IMR-90 (cell line): ENCODE data around the gene CELSR2. TPM values are rescaled to one million over a fixed set of nuclear protein-coding genes. Genes with fewer than 3 reads are reported as not detected.
A peak's percentile ranks its signal among the peaks of the same experiment; 100 is the strongest.

Experiments used
- ATAC-seq: fragments of 200-7000 bp; cut with Tn5 transposase; 2 replicates; pipeline ENCODE4 v1.9.1; 2020; ENCODE audit warnings: low read depth, mild to moderate bottlenecking, moderate library complexity
- BruUV-seq: library from RNA; stranded (reverse); fragments of 400-500 nt; replicated peaks from 2 replicates; lab custom pipeline; 2021; lab: Mats Ljungman, UMichigan
- CTCF ChIA-PET: fragments of 300-600 bp; formaldehyde crosslinking; extraction: SDS; loops from one replicate; lab custom pipeline; 2021; ENCODE audit warnings: antibody characterized with exemption; lab: Yijun Ruan, JAX
- POLR2A ChIA-PET: fragments of 300-600 bp; sonication (Branson Sonifier 250); formaldehyde crosslinking; loops from one replicate; lab custom pipeline; 2022; ENCODE audit warnings: antibody characterized with exemption; ENCODE audit not compliant: unreplicated experiment; lab: Charles Lee
- DNase-seq: peaks from one replicate; pipeline ENCODE4 v3.0.0; 2013
- H2AFZ ChIP-seq: replicated peaks from 2 replicates; pipeline ENCODE3; 2013; ENCODE audit warnings: low read length, mild to moderate bottlenecking; ENCODE audit not compliant: poor library complexity
- H2AK5ac ChIP-seq: 2 replicates; pipeline ENCODE4 v1.6.1; 2013; ENCODE audit warnings: low read depth, low read length, inconsistent platforms
- H2AK9ac ChIP-seq: replicated peaks from 2 replicates; pipeline ENCODE3; 2013; ENCODE audit warnings: mild to moderate bottlenecking, low read depth, low read length, moderate library complexity; ENCODE audit not compliant: poor library complexity
- H2BK120ac ChIP-seq: 2 replicates; pipeline ENCODE4 v1.6.1; 2013; ENCODE audit warnings: low read depth, low read length, inconsistent platforms
- H2BK15ac ChIP-seq: 3 replicates; pipeline ENCODE4 v1.6.1; 2013; ENCODE audit warnings: low read depth, low read length, inconsistent platforms
- H2BK20ac ChIP-seq: 2 replicates; pipeline ENCODE4 v1.6.1; 2013; ENCODE audit warnings: low read depth, mild to moderate bottlenecking, inconsistent platforms, low read length, moderate library complexity
- H2BK5ac ChIP-seq: 2 replicates; pipeline ENCODE4 v1.6.1; 2013; ENCODE audit warnings: mild to moderate bottlenecking, low read depth, low read length, inconsistent platforms; ENCODE audit not compliant: poor library complexity, severe bottlenecking
- H3K14ac ChIP-seq: replicated peaks from 2 replicates; pipeline ENCODE4 v1.6.1; 2013; ENCODE audit warnings: low read depth, low read length, inconsistent platforms
- H3K18ac ChIP-seq: 2 replicates; pipeline ENCODE4 v1.6.1; 2013; ENCODE audit warnings: low read depth, low read length, control low read depth
- H3K23ac ChIP-seq: 2 replicates; pipeline ENCODE4 v1.6.1; 2013; ENCODE audit warnings: low read depth, low read length, inconsistent platforms
- H3K27ac ChIP-seq: 2 replicates; pipeline ENCODE4 v1.5.1; 2013; ENCODE audit warnings: mild to moderate bottlenecking, control low read depth, low read length; ENCODE audit not compliant: insufficient read depth
- H3K27me3 ChIP-seq: 2 replicates; pipeline ENCODE4 v1.6.1; 2013; ENCODE audit warnings: low read length; ENCODE audit not compliant: control insufficient read depth, insufficient read depth
- H3K36me3 ChIP-seq: 2 replicates; pipeline ENCODE4 v1.6.1; 2013; ENCODE audit warnings: low read length, mixed read lengths; ENCODE audit not compliant: control insufficient read depth, insufficient read depth
- H3K4ac ChIP-seq: 2 replicates; pipeline ENCODE4 v1.6.1; 2013; ENCODE audit warnings: low read depth, low read length, inconsistent platforms
- H3K4me1 ChIP-seq: 2 replicates; pipeline ENCODE4 v1.6.1; 2013; ENCODE audit warnings: low read length, mixed read lengths; ENCODE audit not compliant: control insufficient read depth, insufficient read depth
- H3K4me2 ChIP-seq: 2 replicates; pipeline ENCODE4 v1.6.1; 2013; ENCODE audit warnings: low read depth, mild to moderate bottlenecking, control low read depth, low read length, moderate library complexity
- H3K4me3 ChIP-seq: 2 replicates; pipeline ENCODE4 v1.5.1; 2013; ENCODE audit warnings: low read depth, mild to moderate bottlenecking, control low read depth, low read length, moderate library complexity; ENCODE audit not compliant: insufficient read depth
- H3K56ac ChIP-seq: 2 replicates; pipeline ENCODE4 v1.6.1; 2013; ENCODE audit warnings: low read length, inconsistent platforms; ENCODE audit not compliant: insufficient read depth; ENCODE audit errors: extremely low read depth
- H3K79me1 ChIP-seq, 2 experiments: 2 replicates each; pipeline ENCODE4 v1.6.1; 2013; ENCODE audit warnings: low read length in 2 of 2, inconsistent platforms in 1 of 2, low read depth in 1 of 2
- H3K9ac ChIP-seq: 2 replicates; pipeline ENCODE4 v1.6.1; 2013; ENCODE audit warnings: low read depth, low read length, control low read depth
- H3K9me1 ChIP-seq: 2 replicates; pipeline ENCODE4 v1.6.1; 2013; ENCODE audit warnings: low read length, inconsistent platforms; ENCODE audit not compliant: insufficient read depth
- H3K9me3 ChIP-seq: 2 replicates; pipeline ENCODE4 v1.6.1; 2013; ENCODE audit warnings: low read length; ENCODE audit not compliant: control insufficient read depth, insufficient read depth
- H4K20me1 ChIP-seq: 2 replicates; pipeline ENCODE4 v1.6.1; 2013; ENCODE audit warnings: low read length, inconsistent platforms; ENCODE audit not compliant: insufficient read depth
- H4K5ac ChIP-seq: 2 replicates; pipeline ENCODE4 v1.6.1; 2013; ENCODE audit warnings: mild to moderate bottlenecking, low read depth, low read length, control low read depth
- H4K8ac ChIP-seq, 2 experiments: 2 replicates each; pipeline ENCODE4 v1.6.1; 2013; ENCODE audit warnings: low read depth in 2 of 2, low read length in 2 of 2, control low read depth in 1 of 2, inconsistent platforms in 1 of 2
- H4K91ac ChIP-seq: 2 replicates; pipeline ENCODE4 v1.6.1; 2013; ENCODE audit warnings: low read depth, low read length, inconsistent platforms; ENCODE audit not compliant: insufficient read depth
- BHLHE40 ChIP-seq: fragments of 150-350 bp; IDR thresholded peaks from 2 replicates; pipeline ENCODE4 v1.6.1; 2016; ENCODE audit warnings: mild to moderate bottlenecking, low read depth, low read length
- CHD1 ChIP-seq: IDR thresholded peaks from 2 replicates; pipeline ENCODE4 v1.6.1; 2012; ENCODE audit warnings: low read depth, low read length, improper control_type of control experiment
- MAFK ChIP-seq: IDR thresholded peaks from 2 replicates; pipeline ENCODE4 v1.6.1; 2012; ENCODE audit warnings: low read depth, low read length, improper control_type of control experiment
- MAZ ChIP-seq: IDR thresholded peaks from 2 replicates; pipeline ENCODE4 v1.6.1; 2012; ENCODE audit warnings: low read depth, mild to moderate bottlenecking, low read length, improper control_type of control experiment, moderate library complexity, borderline replicate concordance
- MXI1 ChIP-seq: IDR thresholded peaks from 2 replicates; pipeline ENCODE4 v1.6.1; 2012; ENCODE audit warnings: low read depth, mild to moderate bottlenecking, low read length, moderate library complexity, borderline replicate concordance
- POLR2A ChIP-seq: IDR thresholded peaks from 2 replicates; pipeline ENCODE4 v1.6.1; 2012; ENCODE audit warnings: mild to moderate bottlenecking, low read depth, low read length
- RFX5 ChIP-seq: IDR thresholded peaks from 2 replicates; pipeline ENCODE4 v1.8.0; 2012; ENCODE audit warnings: low read depth, mild to moderate bottlenecking, low read length, moderate library complexity
- SMC3 ChIP-seq: fragments of 150-350 bp; IDR thresholded peaks from 2 replicates; pipeline ENCODE4 v1.6.1; 2016; ENCODE audit warnings: low read depth, mild to moderate bottlenecking, antibody characterized with exemption, low read length, moderate library complexity
- WGBS, 2 experiments: methylation state at CpG; one replicate each; pipeline versions ENCODE4 v1.1.5 to v1.1.7; 2013; ENCODE audit warnings: missing lambda C conversion rate in 2 of 2; ENCODE audit not compliant: insufficient read length in 1 of 2; ENCODE audit errors: extremely low coverage in 2 of 2; 5-methylcytosine and 5-hydroxymethylcytosine counted together
- dilution Hi-C: fragments of 300-500 bp; cut with HindIII; formaldehyde crosslinking; loops from one replicate; pipeline ENCODE4 v1.14.3; 2018; ENCODE audit warnings: low sequenced_read_pairs; ENCODE audit not compliant: unreplicated experiment
- in situ Hi-C: fragments of 300-500 bp; cut with MboI; formaldehyde crosslinking; loops from 3 replicates; pipeline ENCODE4 v1.14.3; 2019; ENCODE audit warnings: low sequenced_read_pairs, inconsistent platforms, mixed read lengths
- intact Hi-C: fragments of 100-400 bp; cut with micrococcal nuclease; formaldehyde crosslinking; loops from 2 replicates; pipeline ENCODE4 v1.10.0; 2022
- polyA plus RNA-seq, 3 experiments: library from polyadenylated mRNA; depleted of rRNA; stranded (reverse); fragments of >200 nt; gene quantifications; 2 replicates each; pipeline ENCODE4 v1.2.3, GENCODE V29; 2012; ENCODE audit warnings: low replicate concordance in 1 of 3
- total RNA-seq: library from RNA; depleted of rRNA; stranded (reverse); fragments of >200 nt; gene quantifications from 2 replicates; pipeline ENCODE4 v1.2.3, GENCODE V29; 2012

Gene CELSR2
- total and polyA plus RNA-seq, 2 of the 4 experiments (the other 2 are of a cell fraction) = 1.3 to 5.3 TPM

DNA sequence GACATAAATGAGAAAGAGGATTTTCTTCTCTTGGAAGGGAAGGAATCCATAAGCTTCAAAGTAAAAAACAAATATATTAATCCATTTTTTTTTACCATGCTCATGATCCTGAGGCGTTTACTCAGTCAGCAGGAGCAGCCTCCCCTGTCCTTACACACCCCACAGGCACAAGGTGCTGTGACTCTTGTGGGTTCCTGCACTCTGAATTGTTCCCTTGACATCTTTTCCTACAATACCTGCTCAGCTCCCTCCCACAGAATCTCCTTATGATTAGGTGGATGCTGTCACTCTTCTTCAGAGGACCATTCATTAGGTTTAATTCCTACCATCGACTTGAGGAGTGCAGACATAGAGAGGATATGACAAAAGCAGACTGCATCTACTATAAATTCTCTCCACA lies 43.7 kb downstream of the CELSR2 start:
- H3K4me1 ChIP-seq = peaks cover 6% of the 10 kb centered on the region; the same call in 1 of the 2 replicates
- ATAC-seq = no peak
- in situ Hi-C loops (no loop called here), intact Hi-C loops (no loop called here), dilution Hi-C loops (no loop called here)
- H4K5ac ChIP-seq = no peak overlapping the region
- H3K4ac ChIP-seq = peak overlapping the region; percentile 57
- peaks cover 17% of the 10 kb centered on the region for H3K9me1 ChIP-seq
- H2AK9ac ChIP-seq = no peak overlapping the region
- H3K27ac ChIP-seq = no peak overlapping the region
- H2BK5ac ChIP-seq = no peak overlapping the region
- H3K9me3 ChIP-seq = no peaks in the 10 kb centered on the region
- H3K4me2 ChIP-seq = no peak overlapping the region
- no peak overlapping the region for H3K4me3 ChIP-seq
- TF ChIP-seq BHLHE40 (no peak), MXI1 (no peak), RFX5 (no peak), POLR2A (no peak), MAZ (no peak), SMC3 (no peak), MAFK (no peak), CHD1 (no peak)
- H3K27me3 ChIP-seq = no peaks in the 10 kb centered on the region
- peak overlapping the region; percentile 63 for H2AK5ac ChIP-seq
- H4K8ac ChIP-seq = no peak overlapping the region; a peak in 1 of 4 replicates
- H2AFZ ChIP-seq = no peak overlapping the region
- H3K79me1 ChIP-seq = 0 out of 4 replicates have a peak, but pooled peaks cover 0 to 2% of the 10 kb centered on the region in 2 experiments
- H3K23ac ChIP-seq = peak overlapping the region; percentile 36; the same call in 1 of the 2 replicates
- CTCF ChIA-PET = interaction anchor here (0.7 kb wide), 1 partner anchor 182 kb away, joined by 3 read pairs; no protein-coding TSS in a partner anchor
- peak overlapping the region; percentile 61 for H2BK120ac ChIP-seq
- H2BK20ac ChIP-seq = peak overlapping the region; percentile 89; the same call in 1 of the 2 replicates
- H3K36me3 ChIP-seq = no peaks in the 10 kb centered on the region
- BruUV-seq = no TSS peak
- POLR2A ChIA-PET = no interaction called here
- H4K91ac ChIP-seq = peak overlapping the region; percentile 41; the same call in 1 of the 2 replicates
- no peak overlapping the region for H3K56ac ChIP-seq
- no peak for DNase-seq
- peak overlapping the region; percentile 88; the same call in 2 of the 3 replicates for H2BK15ac ChIP-seq
- H4K20me1 ChIP-seq = no peaks in the 10 kb centered on the region
- no peak overlapping the region for H3K18ac ChIP-seq
- no peak overlapping the region for H3K9ac ChIP-seq
- H3K14ac ChIP-seq = 0 out of 2 replicates have a peak overlapping the region, but pooled peaks have one; percentile 54
- no CpG with 5 or more reads among the region's 2 CpGs for WGBS, 2 experiments
